GM18502 (cell line): ENCODE measurements around the gene CORO2B.

Experiments used
- ATAC-seq: cut with Tn5 transposase; IDR thresholded peaks from one replicate; pipeline ENCODE4 v1.9.1; 2021; ENCODE audit warnings: mild to moderate bottlenecking; ENCODE audit not compliant: unreplicated experiment, poor library complexity

The CORO2B gene

DNA sequence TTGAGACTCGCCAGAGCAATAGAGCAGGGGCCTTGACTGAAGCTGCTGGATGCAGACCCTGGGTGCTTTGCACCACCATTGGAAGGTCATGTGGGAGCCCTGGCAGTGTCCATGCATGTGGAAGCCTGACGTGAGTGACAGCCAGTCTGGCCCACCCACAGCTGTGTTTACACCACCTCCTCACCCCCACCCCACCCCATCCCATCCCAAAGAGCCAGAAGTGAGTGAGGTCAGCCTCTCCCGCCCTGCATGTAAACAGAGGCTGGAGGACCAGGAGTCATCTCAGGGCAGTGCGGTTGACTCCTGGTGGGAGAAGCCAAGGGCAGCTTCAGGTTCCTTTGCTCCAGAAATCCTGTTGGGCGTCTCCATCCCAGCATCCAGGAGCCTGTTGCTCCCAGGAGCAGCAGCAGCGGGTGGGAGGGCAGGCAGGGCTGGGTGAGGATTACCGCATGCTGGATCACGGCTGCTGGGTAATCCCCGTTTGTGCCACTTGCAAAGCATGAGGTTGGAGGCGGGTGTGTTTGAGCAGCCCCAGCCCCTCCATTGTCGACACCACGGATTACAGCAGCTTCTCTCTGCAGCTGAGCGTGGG, 44.6 kb downstream of the CORO2B start:
- ATAC-seq = no peak

DNA sequence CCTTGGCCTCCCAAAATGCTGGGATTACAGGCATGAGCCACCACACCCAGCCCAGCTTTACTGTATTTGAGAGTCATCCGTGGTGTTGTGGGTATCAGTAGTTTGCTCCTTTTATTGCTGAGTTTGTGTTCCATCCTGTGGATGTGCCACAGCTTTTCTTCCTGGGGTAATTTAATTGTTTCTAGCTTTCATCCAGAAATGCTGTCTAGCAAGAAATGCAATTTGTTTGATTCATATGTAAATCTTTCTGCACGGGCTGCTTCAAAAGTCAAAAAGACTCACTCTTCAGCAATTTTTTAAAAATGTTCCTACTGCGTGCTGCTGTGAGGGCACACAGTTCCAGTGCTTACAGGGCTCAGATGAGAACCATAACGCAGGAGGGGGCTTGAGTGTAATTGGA, 47.1 kb downstream of the CORO2B start:
- ATAC-seq = no peak

DNA sequence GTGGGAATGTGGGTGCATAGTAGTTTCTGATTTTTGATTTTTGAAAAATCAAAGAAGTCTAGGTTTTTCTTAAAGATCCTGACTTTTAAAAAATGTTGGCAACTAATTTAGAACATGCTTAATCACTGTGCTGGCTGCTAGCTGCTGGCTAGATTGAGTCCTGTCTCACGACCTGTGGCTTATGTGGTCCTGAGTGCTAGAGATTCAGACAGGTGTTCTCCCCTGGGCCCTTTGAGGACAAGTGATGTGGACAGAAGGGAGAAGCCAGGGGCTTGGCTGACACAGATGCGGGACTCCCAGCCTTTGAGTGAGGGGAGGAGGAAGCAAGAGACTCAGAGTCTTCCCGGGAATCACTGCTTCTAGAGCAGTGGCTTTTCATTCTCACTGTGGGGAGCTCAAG, 47.5 kb downstream of the CORO2B start:
- no peak for ATAC-seq

DNA sequence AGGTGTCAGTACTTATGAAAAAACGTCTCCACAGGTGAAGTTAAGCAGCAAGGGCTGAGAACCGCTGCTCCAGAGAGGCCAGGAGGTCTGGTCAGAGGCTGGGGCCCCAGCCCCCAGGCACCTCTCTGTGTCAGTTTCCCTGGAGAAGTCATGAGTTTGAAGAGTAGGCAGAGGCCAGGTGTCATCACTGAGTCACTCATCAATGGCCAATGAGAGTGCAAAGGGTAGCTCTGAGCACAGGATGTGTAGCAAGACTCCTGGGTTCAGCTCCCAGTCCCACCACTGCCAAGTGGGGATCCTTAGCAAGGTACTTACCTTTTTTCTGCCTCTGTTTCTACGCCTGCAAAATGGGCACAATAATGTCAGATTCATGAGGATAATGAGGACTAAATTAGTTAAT, 47.9 kb downstream of the CORO2B start:
- no peak for ATAC-seq

DNA sequence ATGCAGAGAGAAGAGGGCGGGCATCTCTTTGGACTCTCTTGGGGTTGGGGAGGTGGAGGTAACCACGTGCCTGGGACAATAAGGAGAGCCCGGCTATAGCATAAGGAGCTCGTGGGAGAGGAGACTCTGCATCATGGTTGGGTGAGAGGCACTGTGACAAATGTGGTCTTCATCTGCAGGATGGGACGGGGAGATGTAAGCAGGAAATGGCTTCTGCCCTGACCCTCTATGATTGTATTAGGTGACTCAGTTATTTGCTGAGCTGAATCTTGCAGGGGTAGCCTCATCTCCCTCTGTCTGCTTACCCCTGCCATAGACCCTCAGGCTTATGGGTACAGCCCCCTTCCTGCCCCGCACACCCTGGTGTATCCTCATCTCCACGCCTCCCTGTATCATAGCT, 48.7 kb downstream of the CORO2B start:
- ATAC-seq = no peak

DNA sequence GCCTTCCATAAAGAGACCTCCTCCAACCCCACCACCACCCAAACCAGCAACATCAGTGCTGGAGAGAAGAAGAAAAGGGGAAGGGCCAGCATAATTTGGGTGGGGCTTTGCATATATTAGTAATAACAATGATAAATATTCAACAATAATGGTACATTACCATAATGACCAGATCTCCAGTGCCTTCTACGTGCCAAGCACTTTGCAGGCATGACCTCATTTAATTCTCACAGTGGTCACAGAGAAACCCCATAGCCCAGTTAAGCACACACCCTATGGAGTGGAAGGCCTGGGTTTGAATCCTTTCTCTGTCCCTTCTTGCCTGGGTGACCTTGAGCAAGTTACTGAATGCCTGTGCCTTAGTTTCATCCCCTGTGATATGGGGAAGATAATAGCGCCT, 49.2 kb downstream of the CORO2B start:
- no peak for ATAC-seq

DNA sequence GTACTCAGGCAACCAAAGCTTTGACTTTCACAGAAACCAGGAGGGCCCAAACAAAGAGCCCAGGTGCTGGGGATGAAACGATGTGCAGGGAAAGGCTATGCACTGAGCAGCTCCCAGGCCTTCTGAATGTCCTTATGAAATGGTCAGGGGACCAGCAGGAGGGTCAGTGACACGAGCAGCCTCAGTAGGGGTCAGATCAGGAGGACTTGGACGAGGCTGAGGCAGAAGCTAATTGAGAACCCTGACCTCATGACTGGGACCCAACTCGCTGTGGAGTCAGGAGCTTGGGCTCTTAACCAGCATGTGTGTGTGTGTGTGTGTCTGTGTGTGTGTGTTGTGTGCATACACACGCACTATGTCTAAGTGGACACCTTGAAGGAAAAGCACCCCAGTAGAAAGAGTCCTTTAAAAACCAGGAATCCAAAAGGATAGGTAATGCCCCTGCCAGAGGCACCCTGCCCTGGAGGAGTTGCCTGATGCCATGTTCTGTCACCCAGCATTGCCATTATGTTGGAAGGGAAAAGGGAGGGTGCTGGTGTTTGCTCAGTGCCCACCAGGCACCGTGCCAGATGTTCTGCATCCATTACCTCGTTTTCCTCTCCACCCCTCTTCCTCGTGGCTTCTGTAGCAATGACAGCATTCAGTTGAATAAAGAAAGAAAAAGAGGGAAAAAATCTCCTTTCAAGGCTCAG, 50.9 kb downstream of the CORO2B start:
- ATAC-seq = no peak

DNA sequence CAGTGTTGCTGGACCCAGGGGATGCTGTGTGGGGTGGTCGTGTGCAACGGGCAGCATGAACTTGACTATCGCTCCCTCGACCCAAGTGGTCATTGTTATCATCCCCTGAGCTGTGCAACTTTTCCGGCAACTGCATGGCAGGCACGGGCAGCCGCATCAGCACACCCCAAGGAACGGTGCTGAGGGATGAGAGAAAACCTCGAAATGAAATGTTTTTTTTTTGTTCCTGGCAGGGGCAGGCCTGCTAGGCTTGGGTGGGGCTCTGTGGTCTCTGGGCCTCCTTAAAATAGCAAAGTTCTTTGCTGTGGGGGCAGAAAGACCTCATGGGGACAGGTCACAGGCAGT, 51.4 kb downstream of the CORO2B start:
- ATAC-seq = no peak

DNA sequence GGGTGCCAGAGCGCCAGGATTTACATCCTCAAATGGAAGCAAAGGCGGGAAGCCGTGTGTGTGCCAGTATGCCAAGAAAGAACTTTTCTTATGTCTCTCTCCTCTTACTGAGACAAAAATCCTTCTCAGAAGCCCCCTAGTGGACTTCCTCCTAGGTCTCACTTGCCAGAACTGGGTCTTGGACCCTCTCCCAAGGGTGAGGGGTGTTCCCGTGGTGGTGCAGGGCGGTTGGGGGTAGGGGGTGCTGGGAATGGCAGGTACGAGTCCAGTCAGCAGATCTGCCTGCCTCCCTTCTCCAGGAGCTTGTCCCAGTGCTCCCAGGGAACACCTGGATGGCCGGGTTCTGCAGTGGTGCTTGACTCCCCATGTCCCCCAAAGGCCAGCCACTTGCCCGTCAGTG, 52.0 kb downstream of the CORO2B start:
- ATAC-seq = no peak

DNA sequence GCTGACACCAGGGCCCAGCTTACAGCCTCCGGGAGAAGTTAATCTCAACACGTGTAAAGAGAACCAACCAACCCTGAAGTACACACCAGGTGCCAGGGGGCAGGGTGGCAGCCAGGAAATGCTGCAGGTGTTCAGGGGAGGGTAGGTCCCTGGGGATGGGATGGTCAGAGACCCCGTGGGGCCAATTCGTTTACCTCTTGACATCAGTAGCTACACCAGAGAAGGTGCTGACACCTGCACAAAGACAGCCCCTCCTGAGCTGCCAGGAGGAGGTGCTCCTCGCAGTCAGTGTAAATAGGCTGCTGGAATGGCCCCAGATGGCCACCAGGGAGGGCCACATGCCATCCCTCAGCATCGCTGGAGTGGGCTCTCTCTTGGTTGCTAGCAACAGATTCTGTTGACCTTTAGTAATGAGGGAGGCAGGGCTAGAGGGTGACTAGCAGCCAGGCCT, 52.8 kb downstream of the CORO2B start:
- no peak for ATAC-seq

DNA sequence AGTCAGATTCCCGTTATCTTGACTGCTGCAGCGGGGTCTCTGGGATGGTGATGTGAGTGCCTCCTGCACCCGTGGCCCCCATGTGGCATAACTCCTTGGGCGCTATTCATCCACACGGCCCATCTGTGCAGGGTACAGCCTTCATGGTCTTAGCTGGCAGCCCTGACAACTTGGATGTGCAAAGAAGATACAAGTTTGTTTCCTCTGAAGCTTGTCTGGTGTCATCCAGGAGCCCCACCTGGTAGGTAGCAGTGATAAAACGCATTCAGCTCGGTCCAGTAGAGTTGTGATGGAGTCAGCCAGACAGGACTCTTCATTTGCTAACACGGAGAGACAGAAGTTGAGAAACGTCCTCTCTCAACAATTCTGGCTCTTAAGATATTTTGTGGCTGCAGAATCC, 53.3 kb downstream of the CORO2B start:
- ATAC-seq = no peak

DNA sequence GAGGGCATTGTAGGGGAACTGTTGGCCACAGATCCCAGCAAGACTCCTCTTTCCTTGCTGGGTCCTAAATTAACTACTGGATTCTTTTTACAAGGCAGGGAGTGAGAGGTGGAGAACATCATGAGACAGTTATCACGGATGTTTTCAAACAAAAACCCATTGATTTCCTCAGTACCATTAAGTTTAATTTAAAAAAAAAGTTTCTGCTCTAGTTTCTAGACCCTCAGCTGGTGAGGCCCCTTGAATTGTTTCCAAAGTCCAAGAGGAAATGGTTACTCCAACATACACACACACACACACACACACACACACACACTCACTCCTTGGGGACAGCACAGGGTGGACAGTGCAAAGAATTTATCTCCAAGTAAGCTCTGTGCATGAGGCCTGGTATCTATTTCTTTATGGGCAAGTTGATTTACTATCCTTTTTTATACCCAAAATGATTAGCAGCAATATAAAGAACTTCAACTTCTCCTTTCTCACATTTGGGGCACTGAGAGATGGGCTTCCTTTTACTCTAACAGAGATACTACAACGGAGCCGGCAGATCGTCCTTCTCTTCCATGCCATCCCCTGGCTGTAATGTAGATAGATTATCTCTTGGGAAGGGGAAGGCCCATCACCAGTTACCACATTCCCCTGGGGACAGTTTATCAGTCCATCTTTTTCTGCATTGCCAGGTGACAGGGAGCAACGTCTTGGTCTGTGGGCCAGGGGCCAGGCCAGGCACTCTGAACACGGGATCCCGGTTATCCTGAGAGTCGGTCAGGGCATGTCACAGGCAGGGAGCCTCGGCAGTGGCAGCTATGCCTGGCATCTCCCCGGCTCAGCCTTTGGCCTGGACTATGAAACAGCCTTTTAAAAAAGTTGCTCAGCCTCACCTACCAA, 54.7 kb downstream of the CORO2B start:
- ATAC-seq = no peak

DNA sequence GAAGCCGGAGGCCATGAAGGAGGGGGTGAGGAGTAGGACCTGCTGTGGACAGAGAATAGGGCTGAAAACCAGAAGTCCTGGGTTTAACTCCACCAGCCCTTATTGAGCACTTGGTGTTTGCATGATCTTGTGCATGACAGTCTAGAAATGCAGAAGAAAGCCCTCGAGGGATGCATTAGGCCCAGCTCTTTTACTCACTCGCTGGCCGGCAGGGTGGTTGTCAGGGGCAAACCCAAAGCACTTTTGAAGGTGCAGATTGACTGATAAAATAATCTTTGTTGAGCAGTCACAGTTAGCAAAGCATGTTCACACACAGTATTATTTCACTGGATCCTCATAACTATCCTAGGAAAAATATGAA, 55.3 kb downstream of the CORO2B start:
- no peak for ATAC-seq

DNA sequence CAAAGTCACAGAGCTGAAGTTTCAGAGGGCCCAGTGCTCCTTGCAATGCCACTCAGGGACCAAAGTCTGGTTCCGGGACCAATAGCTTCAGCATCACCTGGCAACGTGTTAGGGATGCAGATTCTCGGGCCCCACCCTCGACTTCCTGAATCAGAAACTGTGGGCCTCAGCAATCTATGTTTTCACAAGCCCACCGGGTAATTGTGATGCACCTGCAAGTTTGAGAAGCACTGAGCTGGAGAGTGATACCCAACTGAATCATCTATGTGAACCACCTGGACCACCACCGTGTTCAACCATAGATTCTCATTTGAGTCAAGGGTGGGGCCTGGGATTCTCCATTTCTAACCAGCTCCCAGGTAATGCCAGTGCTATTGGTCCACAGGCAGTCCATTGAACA, 55.7 kb downstream of the CORO2B start:
- ATAC-seq = no peak

DNA sequence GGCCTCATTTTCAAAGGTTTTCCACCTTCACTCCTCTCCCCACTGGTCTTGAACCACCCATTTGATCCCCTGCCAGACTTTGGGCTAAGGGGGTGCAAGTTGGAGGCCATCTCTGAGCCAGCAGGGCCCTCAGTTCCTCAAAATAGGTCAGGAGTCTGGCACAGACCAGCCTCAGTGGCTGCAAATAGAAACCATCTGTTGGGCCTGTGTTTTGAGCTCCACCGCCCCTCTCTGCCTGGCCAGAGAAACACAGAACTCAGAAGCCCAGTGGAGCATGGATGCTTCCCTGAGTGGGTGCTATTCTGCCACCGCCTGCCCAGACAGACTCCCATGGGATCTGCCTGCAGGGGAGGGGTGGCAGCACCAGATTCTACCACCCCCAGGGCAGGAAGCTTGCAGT, 56.3 kb downstream of the CORO2B start:
- ATAC-seq = no peak

DNA sequence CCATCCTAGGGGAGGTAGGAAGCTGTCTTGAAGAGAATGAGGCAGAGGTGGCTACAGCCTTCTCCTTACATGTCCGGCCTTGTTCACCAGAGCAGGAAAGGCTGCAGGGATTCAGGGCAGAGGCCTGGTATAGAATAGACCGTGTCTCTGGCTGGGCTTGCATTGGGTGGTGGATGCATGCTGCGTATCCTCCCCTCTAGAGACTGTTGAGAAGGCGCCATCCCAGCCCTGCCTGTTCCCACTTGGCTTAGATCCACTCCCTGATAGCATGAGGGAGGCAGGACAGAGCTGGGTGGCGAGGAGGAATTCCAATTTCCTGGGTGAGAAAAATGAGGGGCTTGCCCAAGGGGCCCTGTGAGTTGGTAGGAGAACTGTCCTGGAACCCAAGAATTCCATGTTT, 57.5 kb downstream of the CORO2B start:
- no peak for ATAC-seq

DNA sequence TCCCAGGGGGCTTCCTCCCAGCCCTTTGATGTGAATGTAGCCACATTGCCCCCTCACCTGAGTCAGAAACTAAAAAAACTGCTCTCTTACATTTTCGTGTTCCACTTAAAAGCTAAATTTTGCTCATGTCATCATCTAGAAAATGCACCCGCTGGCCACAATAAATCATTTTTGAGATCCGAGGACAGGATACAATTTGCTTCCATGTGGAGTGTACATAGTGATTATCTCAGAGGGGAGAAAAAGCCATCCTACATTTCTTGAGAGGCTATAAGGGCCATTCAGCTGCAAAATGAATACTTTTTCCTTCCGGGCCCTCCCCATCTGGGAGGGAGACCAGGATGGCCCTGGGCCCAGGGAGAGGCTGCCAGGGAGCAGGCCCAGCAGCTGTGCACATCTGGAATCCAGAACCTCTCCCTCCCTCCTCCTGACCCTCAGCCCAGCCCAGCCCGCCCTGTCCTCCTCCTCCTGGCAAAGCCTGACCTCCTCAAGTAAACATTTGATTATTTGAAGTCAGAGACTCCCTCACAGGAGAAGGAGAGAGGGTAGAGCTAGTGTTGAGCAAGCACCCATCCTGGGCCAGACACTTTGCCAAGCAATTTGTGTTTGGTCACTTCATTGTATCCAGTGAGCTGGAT, 59.1 kb downstream of the CORO2B start:
- ATAC-seq = no peak

DNA sequence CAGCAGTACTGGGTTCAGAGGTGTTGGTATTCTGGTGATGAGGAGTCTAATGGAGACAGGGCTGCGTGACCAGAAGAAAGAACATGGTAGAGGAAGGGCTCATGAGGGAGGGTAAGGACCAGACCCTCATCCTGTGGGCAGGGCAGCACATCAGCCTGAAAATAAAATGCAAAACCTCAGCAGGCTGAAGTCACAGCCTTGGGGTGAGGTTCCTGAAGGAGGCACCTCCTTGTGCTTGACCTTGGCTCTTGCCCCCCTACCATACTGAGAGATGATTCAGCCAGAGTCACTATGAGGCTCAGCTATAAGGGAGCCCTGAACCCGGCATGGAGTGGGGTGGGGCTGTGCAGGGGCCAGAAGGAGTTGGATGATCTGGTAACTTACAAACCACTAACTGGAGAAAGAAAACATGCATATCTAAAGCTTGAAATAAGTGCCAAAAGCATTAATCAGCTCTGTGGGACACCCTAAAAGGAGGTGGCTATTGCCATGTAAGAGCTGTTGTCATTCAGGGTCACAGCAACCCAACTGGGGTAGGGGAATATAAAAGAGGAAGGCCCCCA, 60.2 kb downstream of the CORO2B start:
- ATAC-seq = no peak

DNA sequence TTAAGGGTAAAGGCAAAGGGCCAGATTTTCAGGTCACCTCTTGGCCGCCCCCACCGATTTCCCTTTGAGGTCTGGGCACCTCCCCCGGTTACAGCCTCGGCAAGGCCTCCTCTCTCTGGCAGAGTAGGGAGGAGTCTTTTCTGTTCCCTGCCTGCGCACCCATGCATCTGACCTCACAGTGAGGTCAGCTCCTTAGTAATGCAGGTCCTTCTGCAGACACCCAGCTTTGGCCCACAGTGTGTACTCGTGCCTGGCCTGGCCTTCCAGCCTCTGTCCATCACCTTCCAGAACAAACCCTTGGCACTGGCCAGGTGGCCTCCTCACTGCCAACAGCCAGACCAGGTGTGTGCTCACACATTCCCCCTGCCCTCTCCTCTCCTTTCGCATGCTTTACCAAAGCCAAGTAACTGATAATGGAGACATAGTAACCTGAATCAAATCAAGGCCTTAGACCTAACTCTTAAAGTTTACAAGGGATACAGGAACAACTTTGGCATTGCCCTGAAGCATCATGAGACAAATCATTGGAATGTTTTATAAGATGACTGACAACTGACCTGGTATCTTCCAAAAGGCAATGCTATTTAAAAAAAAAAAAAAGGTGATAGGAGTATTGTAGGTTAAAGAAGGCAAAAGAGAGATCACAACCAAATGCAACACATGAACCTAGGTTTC, 61.3 kb downstream of the CORO2B start:
- no peak for ATAC-seq

DNA sequence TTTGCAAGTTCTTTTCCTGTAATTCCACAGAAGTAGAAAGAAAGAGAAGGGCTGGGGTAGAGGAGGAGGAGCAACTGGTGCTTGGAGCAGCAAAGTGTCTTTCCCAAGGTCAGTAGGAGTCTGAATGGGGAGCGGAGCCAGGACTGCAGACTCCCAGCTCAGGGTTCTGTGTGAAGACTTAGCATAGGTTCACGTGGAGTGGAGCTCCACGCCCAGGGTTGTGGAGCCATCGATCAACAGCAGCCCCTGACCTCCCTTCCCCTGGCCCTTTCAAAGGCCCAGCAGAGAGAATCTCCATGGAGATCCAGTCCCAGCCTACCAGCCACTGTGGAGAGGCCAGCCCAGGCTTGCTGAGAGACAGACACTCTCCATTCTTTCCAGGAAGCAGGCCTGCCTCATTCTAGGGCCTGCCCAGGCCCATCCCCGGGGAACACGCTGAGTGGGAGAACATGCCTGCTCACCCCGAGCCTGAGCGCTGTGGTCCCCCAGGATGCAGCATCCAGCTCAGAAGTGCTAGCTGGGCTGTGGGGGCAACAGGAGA, 62.1 kb downstream of the CORO2B start:
- no peak for ATAC-seq
